GM23248 (cell line): ENCODE measurements around the gene SACS. TPM values are rescaled to one million over a fixed set of nuclear protein-coding genes. Genes with fewer than 3 reads are reported as not detected.

Source experiments
- DNase-seq: peaks from one replicate; pipeline ENCODE4 v3.0.0-alpha.2; 2015
- H2AFZ ChIP-seq: fragments of 200-600 bp; sonication (generic); 2 replicates; pipeline ENCODE4 v1.6.1; 2016; ENCODE audit warnings: antibody characterized with exemption
- H3F3A ChIP-seq: fragments of 200-600 bp; sonication (generic); 2 replicates; pipeline ENCODE4 v1.6.1; 2016; ENCODE audit warnings: mild to moderate bottlenecking, antibody characterized with exemption, mixed run types; ENCODE audit not compliant: insufficient read depth
- H3K27ac ChIP-seq: fragments of 200-600 bp; sonication (generic); 2 replicates; pipeline ENCODE4 v1.5.1; 2016; ENCODE audit warnings: mild to moderate bottlenecking
- H3K27me3 ChIP-seq: fragments of 200-600 bp; sonication (generic); replicated peaks from 2 replicates; pipeline ENCODE4 v1.6.1; 2016; ENCODE audit warnings: mild to moderate bottlenecking; ENCODE audit not compliant: insufficient read depth
- H3K36me3 ChIP-seq: fragments of 200-600 bp; sonication (generic); 2 replicates; pipeline ENCODE4 v1.6.1; 2016; ENCODE audit warnings: low read depth, mild to moderate bottlenecking
- H3K4me1 ChIP-seq: fragments of 200-600 bp; sonication (generic); 2 replicates; pipeline ENCODE4 v1.6.1; 2016; ENCODE audit warnings: mild to moderate bottlenecking; ENCODE audit not compliant: insufficient read depth
- H3K4me2 ChIP-seq: fragments of 200-600 bp; sonication (generic); one replicate; pipeline ENCODE4 v1.6.1; 2016; ENCODE audit warnings: mild to moderate bottlenecking; ENCODE audit not compliant: unreplicated experiment
- H3K4me3 ChIP-seq: fragments of 200-600 bp; sonication (generic); 2 replicates; pipeline ENCODE4 v1.5.1; 2016; ENCODE audit warnings: mild to moderate bottlenecking
- H3K79me2 ChIP-seq: fragments of 200-600 bp; sonication (generic); 2 replicates; pipeline ENCODE4 v1.6.1; 2016; ENCODE audit warnings: mild to moderate bottlenecking; ENCODE audit not compliant: insufficient read depth
- H3K9ac ChIP-seq: fragments of 200-600 bp; sonication (generic); 2 replicates; pipeline ENCODE4 v1.6.1; 2016; ENCODE audit warnings: mild to moderate bottlenecking
- H3K9me2 ChIP-seq: fragments of 200-600 bp; sonication (generic); 2 replicates; pipeline ENCODE4 v1.6.1; 2016; ENCODE audit warnings: mixed run types, mild to moderate bottlenecking, moderate library complexity; ENCODE audit not compliant: insufficient read depth
- H3K9me3 ChIP-seq: fragments of 200-600 bp; sonication (generic); one replicate; pipeline ENCODE4 v1.6.1; 2017; ENCODE audit warnings: low read depth
- H4K20me1 ChIP-seq: fragments of 200-600 bp; sonication (generic); 2 replicates; pipeline ENCODE4 v1.6.0; 2016; ENCODE audit not compliant: insufficient read depth
- EZH2 ChIP-seq: fragments of 200-600 bp; sonication (generic); IDR thresholded peaks from 2 replicates; pipeline ENCODE4 v1.6.1; 2018; ENCODE audit warnings: antibody characterized with exemption, mild to moderate bottlenecking; ENCODE audit not compliant: insufficient read depth, poor library complexity, severe bottlenecking
- EZH2phosphoT487 ChIP-seq: fragments of 200-600 bp; sonication (generic); IDR thresholded peaks from 2 replicates; pipeline ENCODE4 v1.6.1; 2018; ENCODE audit warnings: antibody characterized with exemption, moderate library complexity, mild to moderate bottlenecking, low read depth; ENCODE audit not compliant: insufficient read depth
- WGBS, 2 experiments: methylation state at CpG; one replicate each; pipeline ENCODE4 v1.1.6; 2015 to 2017; ENCODE audit warnings: low lambda C conversion rate in 2 of 2, low coverage in 1 of 2; ENCODE audit errors: missing lambda C conversion rate in 2 of 2; 5-methylcytosine and 5-hydroxymethylcytosine counted together
- in situ Hi-C: fragments of 300-500 bp; cut with MboI; formaldehyde crosslinking; loops from 2 replicates; pipeline ENCODE4 v1.15.0; 2020
- polyA plus RNA-seq: library from polyadenylated mRNA; unstranded; fragments of >200 nt; fragmentation: Nextera tagmentation; extraction: Ambion mirVana; gene quantifications from 2 replicates; pipeline ENCODE4 v1.2.1, GENCODE V29; 2016
- total RNA-seq: library from RNA; depleted of rRNA; stranded (reverse); fragments of >200 nt; shearing (Covaris generic); gene quantifications from 2 replicates; pipeline ENCODE4 v1.2.3, GENCODE V29; 2014

The SACS gene
- total and polyA plus RNA-seq, 2 experiments from 2014 or later, result 8.1 to 45.7 TPM

GRCh38 chr13:23453132-23453531, 19.6 kb upstream of the SACS start:
- DNase-seq, result no peak
- 88 to 91% methylated on average over 8 of the region's 8 CpGs for WGBS, 2 experiments
- H2AFZ ChIP-seq, result no peak overlapping the region

GRCh38 chr13:23450340-23451046, 17.0 kb upstream of the SACS start:
- no peaks in the 10 kb centered on the region for H3K27me3 ChIP-seq
- H3K4me2 ChIP-seq, result no peak overlapping the region
- no peaks in the 10 kb centered on the region for H3K36me3 ChIP-seq
- H3K4me3 ChIP-seq, result no peak overlapping the region
- 37 to 39% methylated on average over 8 of the region's 8 CpGs for WGBS, 2 experiments
- no peaks in the 10 kb centered on the region; the same call in 1 of the 2 replicates for H3F3A ChIP-seq
- 0 out of 2 replicates have a peak, but pooled peaks cover 8% of the 10 kb centered on the region for H3K4me1 ChIP-seq
- no peak overlapping the region for H2AFZ ChIP-seq
- H3K79me2 ChIP-seq, result no peaks in the 10 kb centered on the region
- in situ Hi-C loops, result no loop called here
- no peaks in the 10 kb centered on the region for H3K9me3 ChIP-seq
- TF ChIP-seq EZH2 (no peak), EZH2phosphoT487 (no peak)
- H3K27ac ChIP-seq, result no peak overlapping the region
- H3K9ac ChIP-seq, result no peak overlapping the region
- no peak for DNase-seq
- no peaks in the 10 kb centered on the region for H3K9me2 ChIP-seq
- H4K20me1 ChIP-seq, result no peaks in the 10 kb centered on the region

More at GRCh38 chr13:23453132-23453531, 19.6 kb upstream of the SACS start:
- no peaks in the 10 kb centered on the region for H3K36me3 ChIP-seq
- TF ChIP-seq EZH2phosphoT487, result no peak
- TF ChIP-seq EZH2, result no peak
- H3K27me3 ChIP-seq, result no peaks in the 10 kb centered on the region
- H3K4me1 ChIP-seq, result 0 out of 2 replicates have a peak, but pooled peaks cover 1% of the 10 kb centered on the region
- no peaks in the 10 kb centered on the region for H3K9me3 ChIP-seq
- no peak overlapping the region for H3K27ac ChIP-seq
- no peak overlapping the region for H3K4me2 ChIP-seq
- in situ Hi-C loops, result no loop called here
- no peaks in the 10 kb centered on the region for H3K9me2 ChIP-seq
- no peaks in the 10 kb centered on the region for H3K79me2 ChIP-seq
- H3K4me3 ChIP-seq, result no peak overlapping the region
- H3F3A ChIP-seq, result no peaks in the 10 kb centered on the region
- no peaks in the 10 kb centered on the region for H4K20me1 ChIP-seq
- no peak overlapping the region for H3K9ac ChIP-seq

- 83 to 84% methylated on average over 5 of the region's 5 CpGs for WGBS, 2 experiments
- Histone ChIP-seq H3K4me1 (0 out of 2 replicates have a peak, but pooled peaks cover 8% of the 10 kb centered on the region), H3K79me2 (no peaks in the 10 kb centered on the region), H3K4me2 (no peak overlapping the region), H2AFZ (no peak overlapping the region), H3F3A (no peaks in the 10 kb centered on the region; the same call in 1 of the 2 replicates), H3K36me3 (no peaks in the 10 kb centered on the region), H4K20me1 (no peaks in the 10 kb centered on the region), H3K27ac (no peak overlapping the region), H3K9ac (no peak overlapping the region), H3K27me3 (no peaks in the 10 kb centered on the region), H3K9me2 (no peaks in the 10 kb centered on the region), H3K9me3 (no peaks in the 10 kb centered on the region), H3K4me3 (no peak overlapping the region)
- no peak for DNase-seq
- in situ Hi-C loops, result no loop called here
- TF ChIP-seq EZH2 (no peak), EZH2phosphoT487 (no peak)
Measured at GRCh38 chr13:23449398-23450162, 16.1 kb upstream of the SACS start.

GRCh38 chr13:23447927-23448326, 14.4 kb upstream of the SACS start:
- H3K4me1 ChIP-seq, result 0 out of 2 replicates have a peak, but pooled peaks cover 8% of the 10 kb centered on the region
- H3K4me2 ChIP-seq, result no peak overlapping the region
- H3K9ac ChIP-seq, result no peak overlapping the region
- in situ Hi-C loops, result no loop called here
- H2AFZ ChIP-seq, result peak overlapping the region; percentile 17; the same call in 1 of the 2 replicates
- WGBS, 2 experiments, result 16 to 23% methylated on average over 3 of the region's 3 CpGs
- no peaks in the 10 kb centered on the region for H3K9me2 ChIP-seq
- peak; percentile 52 for DNase-seq
- no peaks in the 10 kb centered on the region for H3K27me3 ChIP-seq
- no peaks in the 10 kb centered on the region for H3K9me3 ChIP-seq
- H3K36me3 ChIP-seq, result no peaks in the 10 kb centered on the region
- H3F3A ChIP-seq, result no peaks in the 10 kb centered on the region; the same call in 1 of the 2 replicates
- no peaks in the 10 kb centered on the region for H3K79me2 ChIP-seq
- no peak overlapping the region for H3K27ac ChIP-seq
- TF ChIP-seq EZH2 (no peak), EZH2phosphoT487 (no peak)
- H3K4me3 ChIP-seq, result no peak overlapping the region
- no peaks in the 10 kb centered on the region for H4K20me1 ChIP-seq
